ENCODE results near the gene FADD.
A peak's percentile ranks its signal among the peaks of the same experiment; 100 is the strongest.

Gene FADD

DNA sequence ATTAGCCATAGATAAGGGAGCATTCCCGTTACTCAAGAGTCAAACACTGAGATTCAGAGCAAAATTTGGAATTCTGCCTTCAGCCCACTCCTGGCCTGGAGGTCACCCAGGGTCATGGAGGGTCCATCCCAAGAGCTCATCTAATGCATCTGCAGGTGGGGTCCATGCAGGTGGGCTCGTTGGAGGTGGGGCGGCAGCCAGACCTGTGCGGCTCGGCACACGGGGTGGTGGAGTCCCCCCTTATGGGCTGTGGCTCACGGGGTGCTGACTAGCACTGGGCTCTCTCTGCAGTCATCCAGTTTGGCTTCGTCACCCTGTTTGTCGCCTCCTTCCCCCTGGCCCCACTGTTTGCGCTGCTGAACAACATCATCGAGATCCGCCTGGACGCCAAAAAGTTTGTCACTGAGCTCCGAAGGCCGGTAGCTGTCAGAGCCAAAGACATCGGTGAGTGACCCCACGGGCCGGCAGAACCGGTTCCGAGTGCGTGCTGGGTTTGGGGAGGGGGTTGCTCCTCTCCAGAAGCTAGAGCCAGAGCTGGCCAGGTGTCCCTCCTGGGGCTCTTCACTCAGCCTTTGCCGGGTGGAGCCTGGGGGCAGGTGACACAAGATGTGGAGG lies 32.4 kb upstream of the FADD start:
- no peak overlapping the region for H3K4me3 ChIP-seq (ENCODE audit: low read depth, low read length)
- TF ChIP-seq, protein P1, sequence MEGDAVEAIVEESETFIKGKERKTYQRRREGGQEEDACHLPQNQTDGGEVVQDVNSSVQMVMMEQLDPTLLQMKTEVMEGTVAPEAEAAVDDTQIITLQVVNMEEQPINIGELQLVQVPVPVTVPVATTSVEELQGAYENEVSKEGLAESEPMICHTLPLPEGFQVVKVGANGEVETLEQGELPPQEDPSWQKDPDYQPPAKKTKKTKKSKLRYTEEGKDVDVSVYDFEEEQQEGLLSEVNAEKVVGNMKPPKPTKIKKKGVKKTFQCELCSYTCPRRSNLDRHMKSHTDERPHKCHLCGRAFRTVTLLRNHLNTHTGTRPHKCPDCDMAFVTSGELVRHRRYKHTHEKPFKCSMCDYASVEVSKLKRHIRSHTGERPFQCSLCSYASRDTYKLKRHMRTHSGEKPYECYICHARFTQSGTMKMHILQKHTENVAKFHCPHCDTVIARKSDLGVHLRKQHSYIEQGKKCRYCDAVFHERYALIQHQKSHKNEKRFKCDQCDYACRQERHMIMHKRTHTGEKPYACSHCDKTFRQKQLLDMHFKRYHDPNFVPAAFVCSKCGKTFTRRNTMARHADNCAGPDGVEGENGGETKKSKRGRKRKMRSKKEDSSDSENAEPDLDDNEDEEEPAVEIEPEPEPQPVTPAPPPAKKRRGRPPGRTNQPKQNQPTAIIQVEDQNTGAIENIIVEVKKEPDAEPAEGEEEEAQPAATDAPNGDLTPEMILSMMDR (IDR thresholded peaks at IDR 0.05; ENCODE audit: low read depth, low read length): no peak

DNA sequence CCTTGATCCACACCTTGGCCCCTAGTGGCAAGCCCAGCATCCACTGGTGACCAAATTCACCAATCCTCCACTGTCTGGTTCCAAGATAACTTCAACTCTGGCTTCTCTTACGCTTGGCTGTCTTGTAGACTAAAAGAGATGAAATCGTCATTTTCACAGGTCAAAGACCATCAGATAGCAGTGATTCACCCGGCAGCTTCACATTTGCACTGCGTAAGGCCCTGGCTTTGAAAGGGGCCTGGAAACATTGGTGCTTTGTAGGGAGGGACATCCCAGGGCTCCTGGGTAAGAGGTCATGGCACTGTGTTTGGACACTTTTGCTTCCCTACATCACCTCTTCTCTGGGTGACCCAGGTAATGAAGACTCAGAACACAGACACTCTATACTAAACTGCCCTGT lies 30.1 kb upstream of the FADD start:
- H3K4me3 ChIP-seq (ENCODE audit: low read depth, low read length): no peak overlapping the region
- TF ChIP-seq, protein P1 (IDR thresholded peaks at IDR 0.05; ENCODE audit: low read depth, low read length): no peak

DNA sequence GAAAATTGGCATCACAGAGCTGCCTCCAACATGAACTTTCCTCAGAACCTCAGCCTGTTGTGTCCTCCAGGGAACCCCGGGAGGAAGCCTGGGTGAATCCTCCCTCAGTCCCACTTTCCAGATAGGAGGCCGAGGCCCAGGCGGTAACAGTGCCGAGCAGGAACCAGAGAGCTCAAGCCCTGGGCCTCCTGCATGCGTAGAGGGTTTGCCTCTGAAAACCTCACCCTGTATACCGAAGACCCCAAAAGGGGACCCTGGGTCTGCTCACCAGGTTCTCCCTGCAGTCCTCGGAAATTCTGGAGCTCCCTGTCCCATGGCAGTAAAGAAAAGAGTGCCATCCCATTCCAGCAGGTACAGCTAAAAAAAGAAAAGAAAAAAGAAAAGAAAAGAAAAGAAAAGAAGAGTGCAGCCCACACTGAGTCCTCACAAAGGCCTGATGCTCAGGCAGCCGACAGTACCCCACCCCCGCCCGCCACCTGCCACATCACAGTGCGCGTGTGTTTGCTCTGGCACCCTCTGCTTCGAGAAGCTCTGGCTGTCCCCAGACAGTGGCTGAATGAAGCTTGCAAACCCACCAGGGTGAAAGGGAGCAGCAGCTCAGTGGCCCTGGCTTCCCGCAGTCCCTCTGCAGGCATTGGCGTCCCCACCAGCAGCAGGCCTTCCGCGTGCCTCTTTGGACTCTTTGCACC lies 28.4 kb upstream of the FADD start:
- TF ChIP-seq, protein P1 (IDR thresholded peaks at IDR 0.05; ENCODE audit: low read depth, low read length): no peak

DNA sequence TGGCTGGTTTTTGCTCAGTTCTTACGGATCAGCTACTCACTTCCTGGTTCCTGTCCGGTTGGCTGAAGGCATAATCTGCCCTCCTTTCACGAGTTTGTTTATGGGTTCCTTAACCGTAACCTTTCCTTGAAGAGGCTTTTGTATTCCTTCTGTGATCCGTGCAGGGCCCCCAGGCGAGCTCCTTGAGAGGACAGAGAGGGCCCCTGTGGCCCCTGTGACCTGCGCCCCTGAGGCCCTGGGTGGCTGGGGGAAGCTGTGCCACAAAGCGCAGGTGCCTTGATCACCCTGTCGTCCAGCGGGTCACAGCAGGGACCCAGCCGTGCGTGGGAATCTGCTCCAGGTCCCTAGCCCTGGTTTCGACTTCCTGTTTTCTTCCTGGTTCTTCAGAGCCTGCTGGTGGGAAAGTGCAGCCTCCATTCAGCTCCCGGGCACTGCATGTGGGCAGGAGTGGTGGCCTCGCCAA lies 27.8 kb upstream of the FADD start:
- TF ChIP-seq, protein P1 (IDR thresholded peaks at IDR 0.05; ENCODE audit: low read depth, low read length): no peak
- no peak overlapping the region for H3K4me3 ChIP-seq (ENCODE audit: low read depth, low read length)

More for the DNA sequence above, 28.4 kb upstream of the FADD start:
- H3K4me3 ChIP-seq (ENCODE audit: low read depth, low read length): no peak overlapping the region

DNA sequence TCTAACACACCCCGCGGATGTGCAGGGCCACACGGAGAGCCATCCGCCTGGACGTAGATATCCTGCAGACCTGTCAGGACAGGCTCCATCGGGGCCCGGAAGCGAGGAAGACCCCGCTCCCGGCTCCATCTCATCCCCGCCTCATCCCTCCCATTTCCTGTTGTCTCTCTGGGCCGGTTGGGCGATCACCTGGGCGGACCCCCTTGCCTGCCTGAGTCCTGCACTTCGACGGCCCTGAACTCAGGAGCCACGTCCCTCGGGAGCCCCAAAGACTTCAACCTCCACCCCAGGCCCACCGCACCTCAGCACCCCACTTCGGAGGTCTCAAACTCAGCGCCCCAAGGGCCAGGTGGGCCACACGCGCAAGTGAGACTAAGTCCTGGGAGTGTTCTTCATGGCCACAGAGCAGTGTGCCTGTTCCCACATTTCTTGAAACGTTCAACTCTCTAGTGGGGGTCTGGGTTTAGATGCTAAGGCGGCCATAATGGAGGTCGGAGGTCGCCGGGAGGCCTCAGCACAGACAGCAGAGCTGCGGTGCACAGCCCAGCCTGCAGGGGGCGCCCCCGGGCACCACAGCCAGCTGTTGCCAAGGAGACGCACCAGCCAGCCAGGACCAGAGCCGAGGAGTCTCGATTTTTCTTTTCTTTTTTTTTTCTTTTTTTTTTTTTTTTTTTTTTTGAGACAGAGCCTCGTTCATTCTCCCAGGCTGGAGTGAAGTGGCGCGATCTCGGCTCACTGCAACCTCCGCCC lies 26.0 kb upstream of the FADD start:
- TF ChIP-seq, protein P1 (IDR thresholded peaks at IDR 0.05; ENCODE audit: low read depth, low read length): 0 out of 2 replicates have a peak, but pooled peaks have one; percentile 48
- H3K4me3 ChIP-seq (ENCODE audit: low read depth, low read length): no peak overlapping the region

DNA sequence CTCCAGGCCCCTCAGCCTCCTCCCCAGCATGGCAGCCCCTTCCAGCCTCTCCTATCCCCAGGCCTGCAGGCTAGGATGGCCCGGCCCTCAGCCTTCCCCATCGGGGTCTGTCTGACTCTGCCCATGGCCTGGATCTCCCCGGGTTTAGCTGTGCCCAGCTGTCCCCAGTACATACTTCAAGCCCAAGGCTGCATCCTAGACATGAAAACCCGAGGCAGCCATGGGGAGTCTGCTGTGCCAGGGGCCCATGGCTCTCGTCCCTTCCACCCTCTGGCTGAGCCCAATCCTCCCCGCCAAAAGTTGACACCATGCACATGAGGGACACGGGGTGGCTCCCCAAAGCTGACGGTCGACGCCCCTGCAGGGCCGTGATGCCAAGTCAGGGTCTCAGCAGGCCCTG lies 22.2 kb upstream of the FADD start:
- TF ChIP-seq, protein P1 (IDR thresholded peaks at IDR 0.05; ENCODE audit: low read depth, low read length): no peak
- H3K4me3 ChIP-seq (ENCODE audit: low read depth, low read length): no peak overlapping the region

DNA sequence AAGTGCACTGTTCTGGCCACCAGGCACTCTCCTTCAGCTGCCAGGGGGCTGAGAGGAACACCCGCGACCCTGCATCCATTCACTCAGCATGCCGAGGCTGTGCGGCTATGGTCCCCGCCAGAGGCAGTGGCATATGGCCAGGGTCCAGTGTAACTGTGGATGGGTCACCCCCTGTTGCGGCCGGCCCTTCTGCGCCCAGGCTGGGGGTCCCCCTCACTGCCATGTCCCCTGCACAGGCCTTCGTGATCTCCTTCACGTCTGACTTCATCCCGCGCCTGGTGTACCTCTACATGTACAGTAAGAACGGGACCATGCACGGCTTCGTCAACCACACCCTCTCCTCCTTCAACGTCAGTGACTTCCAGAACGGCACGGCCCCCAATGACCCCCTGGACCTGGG lies 20.8 kb upstream of the FADD start:
- H3K4me3 ChIP-seq (ENCODE audit: low read depth, low read length): no peak overlapping the region
- TF ChIP-seq, protein P1 (IDR thresholded peaks at IDR 0.05; ENCODE audit: low read depth, low read length): no peak

All from WI38 (cell line).